ENCODE measurements around the gene GRIK1.

GRIK1 gene

GRCh38 chr21:29504751-29505321 lies 435.0 kb downstream of the GRIK1 start:
- no peak overlapping the region for H3K4me3 ChIP-seq (ENCODE audit: low read depth, low read length, poor library complexity, severe bottlenecking)
- H4K20me1 ChIP-seq (ENCODE audit: insufficient read depth, low read length) = no peaks in the 10 kb centered on the region
- no peak overlapping the region for H3K27ac ChIP-seq (ENCODE audit: low read depth, low read length, poor library complexity, severe bottlenecking)
- no peaks in the 10 kb centered on the region for H3K4me1 ChIP-seq (ENCODE audit: insufficient read depth, low read length, severe bottlenecking)
- no peaks in the 10 kb centered on the region for H3K9me3 ChIP-seq (ENCODE audit: low read length)
- H3F3A ChIP-seq (ENCODE audit: insufficient read depth, low read length) = no peaks in the 10 kb centered on the region
- H3K4me2 ChIP-seq (ENCODE audit: low read length) = no peak overlapping the region
- no peaks in the 10 kb centered on the region for H3K27me3 ChIP-seq (ENCODE audit: insufficient read depth, low read length)
- H3K9ac ChIP-seq (ENCODE audit: low read length) = no peak overlapping the region
- H2AFZ ChIP-seq (ENCODE audit: low read length) = no peak overlapping the region
- no peaks in the 10 kb centered on the region for H3K9me2 ChIP-seq (ENCODE audit: low read depth, low read length)
- no peaks in the 10 kb centered on the region for H3K79me2 ChIP-seq (ENCODE audit: insufficient read depth, low read length)
- TF ChIP-seq, protein P1, sequence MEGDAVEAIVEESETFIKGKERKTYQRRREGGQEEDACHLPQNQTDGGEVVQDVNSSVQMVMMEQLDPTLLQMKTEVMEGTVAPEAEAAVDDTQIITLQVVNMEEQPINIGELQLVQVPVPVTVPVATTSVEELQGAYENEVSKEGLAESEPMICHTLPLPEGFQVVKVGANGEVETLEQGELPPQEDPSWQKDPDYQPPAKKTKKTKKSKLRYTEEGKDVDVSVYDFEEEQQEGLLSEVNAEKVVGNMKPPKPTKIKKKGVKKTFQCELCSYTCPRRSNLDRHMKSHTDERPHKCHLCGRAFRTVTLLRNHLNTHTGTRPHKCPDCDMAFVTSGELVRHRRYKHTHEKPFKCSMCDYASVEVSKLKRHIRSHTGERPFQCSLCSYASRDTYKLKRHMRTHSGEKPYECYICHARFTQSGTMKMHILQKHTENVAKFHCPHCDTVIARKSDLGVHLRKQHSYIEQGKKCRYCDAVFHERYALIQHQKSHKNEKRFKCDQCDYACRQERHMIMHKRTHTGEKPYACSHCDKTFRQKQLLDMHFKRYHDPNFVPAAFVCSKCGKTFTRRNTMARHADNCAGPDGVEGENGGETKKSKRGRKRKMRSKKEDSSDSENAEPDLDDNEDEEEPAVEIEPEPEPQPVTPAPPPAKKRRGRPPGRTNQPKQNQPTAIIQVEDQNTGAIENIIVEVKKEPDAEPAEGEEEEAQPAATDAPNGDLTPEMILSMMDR (IDR thresholded peaks at IDR 0.05; ENCODE audit: low read length) = no peak
- no peak for TF ChIP-seq EZH2 (IDR thresholded peaks at IDR 0.05; ENCODE audit: borderline replicate concordance, low read length)
- no peaks in the 10 kb centered on the region for H3K36me3 ChIP-seq (ENCODE audit: insufficient read depth, low read length)

GRCh38 chr21:29501451-29501850 lies 438.3 kb downstream of the GRIK1 start:
- no peaks in the 10 kb centered on the region for H4K20me1 ChIP-seq (ENCODE audit: insufficient read depth, low read length)
- no peaks in the 10 kb centered on the region for H3K27me3 ChIP-seq (ENCODE audit: insufficient read depth, low read length)
- H3K27ac ChIP-seq (ENCODE audit: low read depth, low read length, poor library complexity, severe bottlenecking) = no peak overlapping the region
- H3K9me2 ChIP-seq (ENCODE audit: low read depth, low read length) = no peaks in the 10 kb centered on the region
- no peaks in the 10 kb centered on the region for H3K4me1 ChIP-seq (ENCODE audit: insufficient read depth, low read length, severe bottlenecking)
- H2AFZ ChIP-seq (ENCODE audit: low read length) = no peak overlapping the region
- H3K79me2 ChIP-seq (ENCODE audit: insufficient read depth, low read length) = no peaks in the 10 kb centered on the region
- H3K4me2 ChIP-seq (ENCODE audit: low read length) = no peak overlapping the region
- TF ChIP-seq EZH2 (IDR thresholded peaks at IDR 0.05; ENCODE audit: borderline replicate concordance, low read length) = no peak
- TF ChIP-seq, protein P1 (IDR thresholded peaks at IDR 0.05; ENCODE audit: low read length) = no peak
- no peak overlapping the region for H3K9ac ChIP-seq (ENCODE audit: low read length)
- no peaks in the 10 kb centered on the region for H3K9me3 ChIP-seq (ENCODE audit: low read length)
- H3F3A ChIP-seq (ENCODE audit: insufficient read depth, low read length) = no peaks in the 10 kb centered on the region
- H3K36me3 ChIP-seq (ENCODE audit: insufficient read depth, low read length) = no peaks in the 10 kb centered on the region
- H3K4me3 ChIP-seq (ENCODE audit: low read depth, low read length, poor library complexity, severe bottlenecking) = no peak overlapping the region

DNA sequence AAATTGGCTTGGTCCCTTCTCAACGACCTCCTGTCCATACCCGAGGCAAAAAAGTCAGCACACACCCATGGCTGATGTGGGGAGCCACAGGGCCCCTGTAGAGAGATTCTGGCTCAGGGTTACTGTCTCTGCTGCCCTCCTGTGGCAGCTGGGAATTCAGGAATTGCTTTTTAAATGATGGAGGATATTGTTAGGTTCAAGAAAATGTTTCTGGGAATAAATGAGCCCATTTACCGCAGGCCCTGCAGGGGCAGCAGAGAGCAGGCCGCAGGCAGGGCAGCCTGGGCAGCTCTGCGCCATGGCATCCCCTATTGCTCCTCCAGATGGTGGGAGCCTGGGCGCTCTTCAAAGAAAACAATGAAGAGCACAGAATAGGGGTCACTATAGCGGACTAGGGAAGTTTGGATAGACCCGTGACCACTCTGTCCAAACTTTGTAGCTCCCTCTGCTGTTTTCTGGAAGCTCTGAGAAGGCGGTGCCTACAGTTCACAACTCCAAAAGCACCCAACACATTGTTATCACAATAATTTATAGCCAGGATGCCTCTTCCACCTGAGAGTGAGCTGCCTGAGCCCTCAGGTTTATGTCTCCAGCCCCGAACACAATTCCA lies 440.0 kb downstream of the GRIK1 start:
- no peak overlapping the region for H3K4me3 ChIP-seq (ENCODE audit: low read depth, low read length, poor library complexity, severe bottlenecking)
- no peaks in the 10 kb centered on the region for H3F3A ChIP-seq (ENCODE audit: insufficient read depth, low read length)
- no peaks in the 10 kb centered on the region for H3K27me3 ChIP-seq (ENCODE audit: insufficient read depth, low read length)
- no peak overlapping the region for H3K4me2 ChIP-seq (ENCODE audit: low read length)
- no peaks in the 10 kb centered on the region for H3K4me1 ChIP-seq (ENCODE audit: insufficient read depth, low read length, severe bottlenecking)
- no peak overlapping the region for H2AFZ ChIP-seq (ENCODE audit: low read length)
- H4K20me1 ChIP-seq (ENCODE audit: insufficient read depth, low read length) = no peaks in the 10 kb centered on the region
- TF ChIP-seq EZH2 (IDR thresholded peaks at IDR 0.05; ENCODE audit: borderline replicate concordance, low read length) = no peak
- TF ChIP-seq, protein P1 (IDR thresholded peaks at IDR 0.05; ENCODE audit: low read length) = peak; percentile 67
- no peak overlapping the region for H3K9ac ChIP-seq (ENCODE audit: low read length)
- H3K9me2 ChIP-seq (ENCODE audit: low read depth, low read length) = no peaks in the 10 kb centered on the region
- no peaks in the 10 kb centered on the region for H3K36me3 ChIP-seq (ENCODE audit: insufficient read depth, low read length)
- no peak overlapping the region for H3K27ac ChIP-seq (ENCODE audit: low read depth, low read length, poor library complexity, severe bottlenecking)
- no peaks in the 10 kb centered on the region for H3K79me2 ChIP-seq (ENCODE audit: insufficient read depth, low read length)
- H3K9me3 ChIP-seq (ENCODE audit: low read length) = no peaks in the 10 kb centered on the region
